Embryonic facial prominence (tissue), 1 donor: Measurements from ENCODE around the gene TRAF3IP1.
"Not testable (repeated sequence)": the region's sequence is repeated elsewhere in the genome, so short reads cannot be mapped to it uniquely, and the experiment has no call there.

Experiments
- DNase-seq: peaks from one replicate; pipeline ENCODE4 v3.0.0-alpha.2; 2016; ENCODE audit errors: extremely low spot score

Gene TRAF3IP1

DNA sequence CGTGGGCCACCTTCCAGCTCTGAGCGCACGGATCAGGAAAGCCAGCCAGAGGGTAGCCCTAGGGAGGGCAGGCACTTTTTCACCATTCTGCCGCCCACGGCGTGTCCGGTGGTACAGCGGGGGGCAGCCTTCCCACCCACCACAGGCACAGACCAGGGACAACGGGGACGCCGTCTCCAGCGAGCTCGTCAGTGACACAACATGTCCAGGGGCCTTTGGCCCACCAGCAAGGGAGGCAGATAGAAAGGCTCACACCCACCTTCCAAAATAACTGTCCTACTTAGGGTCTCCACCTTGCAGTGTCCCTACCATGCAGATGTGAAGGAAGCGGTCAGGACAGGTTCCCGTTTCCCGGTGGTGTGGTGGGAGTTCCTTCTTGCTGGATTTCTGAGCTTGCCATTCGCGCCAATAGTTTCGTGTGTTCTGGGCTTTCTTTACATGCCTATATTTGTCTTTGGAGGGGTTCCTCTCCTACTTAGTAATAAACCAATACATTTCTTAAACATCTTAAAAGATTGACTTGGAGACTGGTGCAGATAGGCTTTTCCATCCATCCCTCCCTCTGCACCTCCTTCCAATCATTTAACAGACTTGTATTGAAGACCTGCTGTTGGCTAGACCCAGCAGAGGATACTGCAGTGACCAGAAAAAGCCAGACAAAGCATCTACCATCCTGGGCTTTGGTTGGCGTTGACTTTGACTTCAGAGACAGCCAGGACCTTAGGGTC is 107.3 kb downstream of the TRAF3IP1 start:
- DNase-seq: no peak

DNA sequence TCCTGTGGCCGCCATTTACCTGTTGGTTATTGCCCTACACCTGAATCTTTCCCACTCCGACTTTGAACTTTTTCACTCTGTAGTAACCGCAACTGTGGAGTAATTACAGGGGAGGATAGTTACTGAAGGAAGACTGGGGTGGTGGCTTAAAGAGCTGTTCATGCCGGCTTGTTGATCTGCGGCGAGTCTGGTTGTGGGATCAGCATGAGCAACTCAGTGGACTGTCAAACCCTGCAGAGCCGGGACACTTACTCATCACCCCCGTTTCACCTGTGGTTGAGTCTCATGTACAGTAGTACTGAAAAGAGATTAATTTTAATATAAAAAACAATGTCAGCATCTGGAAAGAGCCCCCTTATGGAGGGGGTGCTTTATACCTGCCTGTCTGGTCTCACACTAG is 108.5 kb downstream of the TRAF3IP1 start:
- DNase-seq: no peak

DNA sequence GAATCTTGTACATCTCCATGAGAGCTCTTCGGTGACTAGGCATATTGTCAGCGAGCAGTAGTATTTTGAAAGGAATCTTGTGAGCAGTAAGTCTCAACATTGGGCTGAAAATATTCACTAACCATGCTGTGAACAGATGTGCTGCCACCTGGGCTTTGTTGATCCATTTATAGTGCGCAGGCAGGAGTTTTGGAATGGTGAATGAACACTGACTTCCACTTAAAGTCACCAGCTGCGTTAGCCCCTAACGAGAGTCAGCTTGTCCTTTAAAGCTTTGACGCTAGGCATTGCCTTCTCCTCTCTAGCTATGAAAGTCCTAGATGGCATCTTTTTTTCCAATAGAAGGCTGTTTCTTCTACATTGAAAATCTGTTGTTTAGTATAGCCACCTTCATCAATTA is 110.5 kb downstream of the TRAF3IP1 start:
- no peak for DNase-seq

DNA sequence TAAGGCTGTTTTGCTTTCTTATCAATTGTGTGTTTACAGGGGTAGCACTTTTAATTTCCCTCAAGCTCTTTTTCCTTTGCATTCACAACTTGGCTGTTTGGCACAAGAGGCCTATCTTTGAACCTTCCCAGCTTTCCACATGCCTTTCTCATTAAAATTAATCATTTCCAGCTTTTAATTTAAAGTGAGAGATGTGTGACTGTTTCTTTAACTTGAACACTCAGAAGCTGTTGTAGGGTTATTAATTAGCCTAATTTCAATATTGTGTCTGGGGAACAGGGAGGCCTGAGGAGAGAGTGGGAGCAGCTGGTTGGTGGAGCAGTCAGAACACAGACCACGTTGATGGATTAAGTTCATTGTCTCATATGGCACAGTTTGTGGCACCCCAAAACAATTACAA is 111.1 kb downstream of the TRAF3IP1 start:
- no peak for DNase-seq

DNA sequence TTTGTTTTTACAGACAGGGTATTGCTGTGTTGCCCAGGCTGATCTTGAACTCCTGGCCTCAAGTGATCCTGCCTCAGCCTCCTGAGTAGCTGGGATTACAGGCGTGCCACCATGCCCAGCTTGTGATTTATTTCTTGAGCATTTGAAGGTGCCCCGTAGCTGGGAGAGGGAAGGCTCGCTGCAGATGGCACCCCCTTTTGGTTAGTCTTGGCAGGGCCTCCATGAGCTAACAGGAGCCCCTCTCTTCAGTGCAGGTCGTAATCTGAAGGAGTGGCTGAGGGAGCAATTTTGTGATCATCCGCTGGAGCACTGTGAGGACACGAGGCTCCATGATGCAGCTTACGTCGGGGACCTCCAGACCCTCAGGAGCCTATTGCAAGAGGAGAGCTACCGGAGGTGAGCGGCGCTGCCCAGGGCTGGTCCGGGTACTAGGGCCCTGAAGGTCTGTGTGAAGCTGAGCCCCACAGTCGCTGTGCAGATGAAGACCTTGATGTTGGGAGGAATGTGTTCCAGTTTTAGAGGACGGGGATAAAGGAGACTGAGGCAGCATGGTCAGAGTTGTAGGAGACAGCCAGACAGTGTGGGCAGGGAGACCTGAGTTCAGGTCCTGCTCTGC is 113.1 kb downstream of the TRAF3IP1 start:
- DNase-seq: no peak

DNA sequence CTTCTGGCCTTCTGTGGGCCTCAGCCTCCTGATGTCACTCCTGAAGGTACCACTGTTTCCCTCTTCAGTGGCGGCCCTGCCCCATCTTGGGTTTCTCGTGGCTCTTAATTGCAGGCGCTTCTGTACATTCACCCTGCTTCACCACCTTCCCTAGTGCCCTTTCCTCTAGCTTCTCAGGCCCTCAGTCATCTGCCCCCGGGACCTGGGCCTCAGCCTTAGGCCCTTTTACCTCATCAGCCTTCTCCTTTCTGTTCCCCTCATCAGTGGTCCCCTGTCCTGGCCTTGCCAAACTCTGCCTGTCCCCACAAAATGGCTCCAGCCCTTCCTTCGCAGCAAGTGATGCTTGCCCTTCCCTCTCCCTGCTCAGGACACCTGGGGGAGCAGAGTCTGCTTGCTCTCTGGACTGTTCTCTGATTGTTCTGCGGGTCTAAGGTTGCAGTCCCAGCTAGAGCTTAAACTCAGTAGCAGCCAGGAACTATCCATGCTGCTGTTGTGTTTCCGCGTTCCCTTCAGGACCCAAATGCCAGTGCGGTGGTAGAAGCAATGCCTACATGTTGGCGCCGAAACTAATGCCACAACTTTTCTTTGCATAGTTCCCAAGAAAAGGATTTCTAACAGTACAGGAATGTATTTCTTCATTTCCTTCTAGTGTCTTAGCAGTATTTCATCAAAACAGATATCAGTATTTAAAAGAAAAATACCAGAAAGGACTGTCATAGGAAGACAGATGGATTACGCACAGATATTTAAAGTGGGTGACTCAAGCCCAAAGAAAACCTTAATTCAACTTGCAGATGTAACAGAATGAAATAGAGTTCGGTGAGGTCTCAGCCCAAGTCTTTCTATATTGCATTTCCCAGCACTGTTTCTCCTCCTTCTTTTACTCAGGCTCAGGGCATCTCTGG is 113.9 kb downstream of the TRAF3IP1 start:
- no peak for DNase-seq

DNA sequence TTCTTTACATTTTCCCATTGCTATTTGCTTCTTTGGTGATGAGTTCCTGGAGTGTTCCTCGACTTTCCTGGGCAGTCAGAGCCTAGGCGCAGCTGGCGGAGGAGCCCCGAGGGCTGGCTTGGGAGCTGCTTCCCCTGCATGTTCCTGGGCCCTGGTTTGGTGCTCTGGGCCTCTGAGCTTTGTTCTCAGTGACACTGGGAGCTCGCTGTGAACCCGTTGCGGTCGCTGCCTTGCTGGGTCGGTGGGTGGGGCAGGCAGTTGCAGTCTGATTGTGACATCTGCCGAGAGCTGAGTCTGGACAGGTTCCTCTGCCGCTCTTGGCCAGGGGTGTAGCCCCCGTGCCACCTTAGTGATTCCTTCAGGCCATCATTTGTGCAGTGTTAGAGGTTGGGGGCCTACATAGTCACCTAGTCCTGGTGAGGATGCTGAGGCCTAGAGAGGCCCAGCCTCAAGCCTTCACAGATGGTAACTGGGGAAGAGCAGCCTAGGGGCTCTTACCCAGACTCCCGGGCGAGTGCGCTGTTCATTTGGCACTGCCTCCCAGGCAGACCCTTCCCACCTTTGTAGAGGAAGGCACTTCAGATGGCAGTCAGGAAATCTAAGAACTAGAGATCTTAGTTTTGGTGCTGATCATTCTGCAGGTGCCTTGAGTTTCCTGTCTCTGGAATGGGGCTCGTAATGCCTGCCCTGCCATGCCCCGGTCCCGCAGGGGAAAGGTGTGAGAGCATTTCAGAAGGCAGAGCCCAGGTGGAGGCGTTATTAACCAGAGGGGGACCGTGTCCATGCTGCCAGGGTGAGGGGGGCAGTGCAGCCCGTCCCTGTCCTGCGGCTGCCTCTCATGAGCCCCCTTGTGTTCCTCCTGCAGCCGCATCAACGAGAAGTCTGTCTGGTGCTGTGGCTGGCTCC is 114.8 kb downstream of the TRAF3IP1 start:
- no peak for DNase-seq

DNA sequence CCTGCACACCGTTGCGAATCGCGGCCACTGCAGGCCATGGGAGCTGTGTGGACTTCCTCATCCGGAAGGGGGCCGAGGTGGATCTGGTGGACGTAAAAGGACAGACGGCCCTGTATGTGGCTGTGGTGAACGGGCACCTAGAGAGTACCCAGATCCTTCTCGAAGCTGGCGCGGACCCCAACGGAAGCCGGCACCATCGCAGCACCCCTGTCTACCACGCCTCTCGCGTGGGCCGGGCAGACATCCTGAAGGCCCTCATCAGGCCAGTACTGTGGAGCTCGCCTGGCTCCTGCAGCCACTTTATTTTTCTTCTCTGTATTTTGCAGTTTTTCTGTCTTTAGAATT is 115.4 kb downstream of the TRAF3IP1 start:
- DNase-seq: no peak

DNA sequence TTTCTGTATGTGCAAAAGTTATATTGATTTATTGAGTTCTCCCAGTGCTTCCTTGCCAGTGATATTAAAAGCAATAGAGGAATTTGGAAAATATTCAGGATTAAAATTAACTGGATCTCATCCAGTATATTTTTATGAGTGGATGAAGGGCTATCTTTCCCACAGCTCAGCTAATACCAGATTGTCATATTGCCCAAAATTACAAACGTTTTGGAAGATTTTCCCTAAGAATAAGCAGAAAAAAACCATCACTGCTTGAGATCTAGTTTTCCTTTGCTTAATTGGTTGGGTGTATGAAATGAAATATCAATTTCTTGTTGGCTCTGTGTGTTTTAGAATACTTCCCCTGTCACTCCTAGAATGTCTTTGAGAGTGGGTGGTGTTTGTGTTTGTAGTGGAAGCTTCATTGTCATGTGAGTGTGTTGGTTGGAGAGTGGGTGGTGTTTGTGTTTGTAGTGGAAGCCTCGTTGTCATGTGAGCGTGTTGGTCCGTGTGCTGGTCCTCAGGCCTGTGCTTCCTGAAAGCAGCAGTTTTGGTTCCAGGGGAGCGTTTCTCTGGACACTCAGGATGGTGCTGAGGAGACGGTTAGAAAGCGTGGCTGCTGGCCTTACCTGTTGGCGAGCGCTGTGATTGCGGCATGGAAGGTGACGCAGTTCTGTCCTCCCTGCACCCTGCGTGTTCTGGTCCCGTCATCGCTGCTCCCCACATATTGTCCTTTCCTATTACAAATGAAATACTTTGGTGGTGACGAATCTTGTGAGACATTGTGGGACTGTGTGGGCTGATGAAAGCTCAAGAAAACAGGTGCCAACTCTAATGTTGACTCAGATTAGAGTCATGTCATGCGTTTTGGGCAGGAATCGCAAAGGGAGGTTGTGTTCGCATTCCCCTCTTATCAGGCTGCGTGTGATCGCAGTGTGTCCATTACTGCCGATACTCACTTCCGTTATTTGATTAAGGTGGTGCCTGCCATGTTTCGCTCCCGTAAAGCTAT is 118.8 kb downstream of the TRAF3IP1 start:
- DNase-seq: no peak

DNA sequence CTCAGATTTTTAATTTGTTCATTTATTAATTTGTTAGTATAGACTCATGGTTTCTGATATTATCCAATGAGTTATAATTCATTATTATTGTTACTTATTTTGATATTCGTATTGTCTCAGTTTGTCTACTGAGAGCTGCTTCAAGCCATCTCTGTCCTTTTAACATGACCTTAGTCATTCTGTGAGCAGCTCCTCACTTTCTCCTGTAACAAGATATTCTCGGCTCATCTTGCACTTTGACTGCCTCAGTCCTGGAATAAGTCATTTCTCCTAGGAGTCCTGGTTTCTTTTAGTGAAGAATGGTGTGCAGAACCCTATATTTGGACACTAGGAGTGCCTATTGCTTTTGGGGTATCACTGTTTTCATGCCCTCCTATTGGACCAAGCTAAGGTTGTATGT is 119.6 kb downstream of the TRAF3IP1 start:
- DNase-seq: no peak

DNA sequence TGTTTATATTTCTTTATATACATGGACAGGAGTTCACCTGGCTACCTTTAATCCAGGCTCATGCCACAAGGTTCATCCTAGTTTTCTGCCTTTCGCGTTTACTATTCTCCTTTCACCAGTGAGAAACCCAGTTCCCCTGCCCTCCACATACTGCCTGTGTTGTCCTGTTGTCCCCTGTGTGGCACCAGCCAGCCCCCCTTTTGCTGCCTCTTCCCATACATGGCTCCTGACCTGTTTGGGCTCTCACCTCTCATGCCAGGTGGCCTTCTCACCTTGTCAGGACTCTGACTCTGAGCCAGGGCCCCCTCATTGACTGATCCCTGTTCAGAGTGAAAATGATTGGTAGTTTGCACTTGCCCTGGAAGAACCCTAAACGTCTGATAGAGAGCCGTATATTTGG is 120.0 kb downstream of the TRAF3IP1 start:
- no peak for DNase-seq

DNA sequence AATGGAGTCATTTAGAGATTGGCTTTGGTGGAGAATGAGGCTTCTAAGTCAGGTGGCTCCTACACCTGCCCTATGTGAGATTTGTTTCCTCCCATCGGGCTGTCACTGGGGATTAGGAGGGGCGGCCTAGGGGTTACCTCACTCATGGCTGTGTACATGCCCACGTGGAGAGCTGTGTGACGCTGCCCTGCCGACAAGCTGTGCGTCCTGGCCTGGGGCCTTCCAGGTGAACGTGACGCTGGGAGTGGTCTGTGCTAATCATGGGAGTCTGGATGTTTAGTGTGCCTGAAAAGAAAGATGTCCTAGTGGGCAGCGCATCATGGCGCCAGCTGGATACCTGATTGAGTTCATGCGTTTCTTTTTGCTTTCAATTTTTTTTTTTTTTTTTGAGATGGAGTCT is 120.4 kb downstream of the TRAF3IP1 start:
- DNase-seq: no peak

DNA sequence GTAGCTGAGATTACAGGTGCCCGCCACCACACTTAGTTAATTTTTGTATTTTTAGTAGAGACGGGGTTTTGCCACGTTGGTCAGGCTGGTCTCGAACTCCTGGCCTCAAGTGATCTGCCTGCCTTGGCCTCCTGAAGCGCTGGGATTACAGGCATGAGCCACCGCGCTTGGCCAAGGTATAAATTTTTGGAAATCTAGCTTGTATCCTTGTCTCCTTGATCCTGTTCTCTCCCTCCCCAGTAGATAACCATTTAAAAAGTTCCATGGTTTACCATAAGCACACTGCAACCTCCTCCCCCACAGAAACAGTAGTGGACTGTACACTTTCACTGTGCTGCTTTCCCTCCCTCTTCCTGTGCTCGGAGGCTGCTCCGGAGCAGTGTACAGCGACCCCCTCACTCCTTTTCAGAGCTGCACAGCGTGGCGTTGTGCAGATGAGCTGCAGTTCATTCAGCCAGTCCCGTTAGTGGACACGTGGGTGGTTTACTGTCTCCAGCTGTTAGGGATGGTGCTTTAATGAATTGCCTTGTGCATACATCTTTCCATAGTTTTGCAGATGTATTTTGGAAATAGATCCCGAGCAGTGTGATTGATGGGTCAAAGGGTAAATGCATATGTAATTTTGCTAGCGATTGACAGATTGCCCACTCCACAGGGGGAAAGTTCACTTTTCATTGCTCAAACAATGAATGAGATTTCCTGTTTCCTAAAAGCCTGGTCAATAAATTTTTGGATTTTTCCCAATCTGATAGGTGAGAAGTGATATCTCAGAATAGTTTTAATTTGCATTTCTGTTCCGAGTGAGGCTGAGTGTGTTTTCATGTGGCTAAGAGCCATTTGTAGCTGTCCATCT is 121.2 kb downstream of the TRAF3IP1 start:
- no peak for DNase-seq

DNA sequence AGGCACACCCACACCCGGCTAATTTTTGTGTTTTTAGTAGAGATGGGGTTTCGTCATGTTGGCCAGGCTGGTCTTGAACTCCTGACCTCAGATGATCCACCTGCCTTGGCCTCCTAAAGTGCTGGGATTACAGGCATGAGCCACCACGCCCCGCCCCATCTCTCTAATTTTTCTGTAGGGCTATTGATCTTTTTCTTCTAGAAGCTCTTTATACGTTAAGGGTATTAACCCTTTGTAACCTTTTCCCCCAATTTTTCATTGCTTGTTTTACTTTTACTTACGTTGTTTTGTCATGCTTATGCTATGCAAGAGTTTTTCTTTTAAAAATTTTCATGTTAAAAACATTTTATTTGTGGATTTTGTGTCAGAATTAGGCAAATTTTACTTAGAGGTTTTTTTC is 121.9 kb downstream of the TRAF3IP1 start:
- DNase-seq: not testable (repeated sequence)

DNA sequence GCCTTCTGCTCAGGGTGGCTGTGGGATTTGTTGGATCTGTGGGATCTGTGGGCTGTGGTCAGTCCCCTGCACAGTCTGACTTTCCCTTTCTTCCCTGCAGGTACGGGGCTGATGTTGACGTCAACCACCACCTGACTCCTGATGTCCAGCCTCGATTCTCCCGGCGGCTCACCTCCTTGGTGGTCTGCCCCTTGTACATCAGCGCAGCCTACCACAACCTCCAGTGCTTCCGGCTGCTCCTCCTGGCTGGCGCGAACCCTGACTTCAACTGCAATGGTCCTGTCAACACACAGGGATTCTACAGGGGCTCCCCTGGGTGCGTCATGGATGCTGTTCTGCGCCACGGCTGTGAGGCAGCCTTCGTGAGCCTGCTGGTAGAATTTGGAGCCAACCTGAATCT is 123.9 kb downstream of the TRAF3IP1 start:
- no peak for DNase-seq

DNA sequence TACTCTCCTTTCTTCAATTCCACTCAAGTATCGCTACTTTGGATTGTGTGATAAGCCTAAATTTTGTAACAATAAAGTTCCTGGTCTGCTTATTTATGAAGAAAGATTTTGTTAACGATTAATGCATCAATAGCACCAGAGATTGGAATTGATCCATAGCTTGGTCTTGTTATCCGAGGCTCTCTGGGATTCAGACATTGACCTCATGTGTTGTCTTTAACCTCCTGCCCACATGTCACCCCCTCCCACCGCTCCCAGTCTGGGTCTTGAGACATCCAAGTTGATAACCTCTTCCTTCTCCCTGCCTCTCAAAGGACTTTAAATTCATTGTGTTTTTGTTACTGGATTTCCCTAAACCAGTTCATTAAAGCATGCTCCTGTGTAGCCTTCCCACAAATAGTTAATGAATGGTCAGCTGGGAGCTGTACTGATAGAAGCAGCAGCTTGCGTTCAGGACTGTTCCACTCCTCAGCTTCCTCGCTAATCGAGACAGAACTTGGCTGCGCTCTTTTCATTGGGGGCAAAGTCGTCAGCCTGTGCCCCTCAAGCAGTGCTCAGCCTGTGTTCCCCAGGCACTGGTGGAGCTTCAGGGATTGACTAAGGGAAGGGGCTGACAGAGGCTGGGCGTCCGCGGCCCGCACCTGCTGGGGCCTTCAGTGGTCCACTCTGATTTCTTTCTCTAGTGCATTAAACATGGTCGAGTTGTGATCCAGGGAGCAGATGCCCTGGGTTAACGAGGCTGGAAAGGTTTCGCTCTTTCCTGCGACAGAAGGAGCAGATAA is 125.3 kb downstream of the TRAF3IP1 start:
- no peak for DNase-seq

DNA sequence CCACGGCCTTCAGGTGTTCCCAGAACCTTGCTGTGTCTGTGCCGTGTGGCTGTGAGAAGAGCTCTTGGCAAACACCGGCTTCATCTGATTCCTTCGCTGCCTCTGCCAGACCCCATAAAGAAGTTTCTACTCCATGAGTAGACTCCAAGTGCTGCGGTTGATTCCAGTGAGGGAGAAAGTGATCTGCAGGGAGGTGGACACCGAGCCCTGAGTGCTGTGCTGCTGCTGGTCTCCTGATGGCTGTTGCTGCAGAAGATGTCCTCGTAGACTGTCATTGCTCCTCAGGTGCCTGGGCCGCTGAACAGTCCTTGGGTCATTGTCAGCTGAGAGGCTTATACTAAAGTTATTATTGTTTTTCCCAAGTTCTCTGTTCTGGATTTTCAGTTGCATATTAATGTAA is 126.1 kb downstream of the TRAF3IP1 start:
- DNase-seq: no peak

DNA sequence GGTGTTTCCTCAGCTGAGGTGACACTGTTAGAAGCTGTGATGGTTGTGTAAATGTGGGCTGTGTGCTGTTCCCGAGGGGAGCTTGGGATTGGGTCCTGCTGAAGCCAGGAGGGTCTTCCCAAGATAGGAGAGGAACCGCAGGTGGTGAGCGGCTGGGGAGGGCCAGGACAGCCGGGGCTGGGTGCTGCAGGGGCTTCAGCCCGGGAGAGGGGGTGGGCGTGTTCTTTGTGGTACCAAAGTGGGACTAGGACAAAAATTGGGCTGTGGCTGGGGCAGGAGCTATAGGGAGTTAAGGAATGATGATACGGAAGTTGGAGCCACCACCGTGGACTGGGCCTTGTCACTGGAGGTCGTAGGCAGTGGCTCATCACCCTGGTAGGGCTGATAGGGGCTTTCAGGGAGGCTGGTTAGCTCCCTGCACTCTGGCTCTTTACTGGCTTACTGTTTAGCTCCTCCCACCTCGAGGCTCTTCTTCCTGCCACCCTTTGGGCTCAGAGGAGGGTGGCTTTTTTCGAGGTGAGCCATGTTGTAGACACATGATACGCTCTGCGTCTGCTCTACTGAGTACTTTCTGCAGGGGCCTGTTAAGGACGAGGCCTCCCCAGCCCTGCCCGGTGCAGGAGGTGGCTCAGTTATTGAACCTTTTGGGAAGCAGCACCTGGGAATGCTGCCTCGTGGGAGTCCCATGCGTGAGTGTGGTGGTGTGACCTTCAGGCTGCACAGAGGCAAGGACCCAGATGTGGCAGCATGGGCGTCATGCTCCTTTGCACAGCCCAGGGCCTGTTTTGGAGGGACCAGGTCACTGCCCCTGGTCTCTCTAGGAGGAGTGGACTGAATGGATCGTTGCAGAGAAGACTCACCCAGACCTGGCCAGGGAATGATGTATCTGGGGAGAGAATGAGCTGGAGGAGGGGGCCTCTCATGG is 128.0 kb downstream of the TRAF3IP1 start:
- DNase-seq: no peak
